GM19035 (cell line): ENCODE measurements around the gene GSK3A.

Experiments used
- ATAC-seq: cut with Tn5 transposase; IDR thresholded peaks from one replicate; pipeline ENCODE4 v1.9.1; 2021; ENCODE audit not compliant: unreplicated experiment

Gene GSK3A

GRCh38 chr19:42229301-42229854 lies 13.0 kb downstream of the GSK3A start:
- ATAC-seq, result no peak

GRCh38 chr19:42228641-42229040 lies 13.8 kb downstream of the GSK3A start:
- ATAC-seq, result no peak

- ATAC-seq, result no peak
Observed at GRCh38 chr19:42226886-42227285, 15.5 kb downstream of the GSK3A start.

GRCh38 chr19:42225718-42226292 lies 16.6 kb downstream of the GSK3A start:
- ATAC-seq, result no peak

GRCh38 chr19:42224940-42225717 lies 17.3 kb downstream of the GSK3A start:
- ATAC-seq, result no peak

GRCh38 chr19:42220751-42221097 lies 21.7 kb downstream of the GSK3A start:
- no peak for ATAC-seq

- peak; percentile 61 for ATAC-seq
Observed at GRCh38 chr19:42219812-42220750, 22.3 kb downstream of the GSK3A start, which contains the start of gene ZNF526. Gene ZNF526, plus strand, starts transcription at chr19:42220312. Its CDS starts 4,092 bp downstream, at chr19:42224404.

- peak; percentile 68 for ATAC-seq
Observed at GRCh38 chr19:42217520-42218437, 24.6 kb downstream of the GSK3A start, which contains the start of gene DEDD2. Gene DEDD2, minus strand, starts transcription at chr19:42217677. Its CDS starts 670 bp downstream, at chr19:42217007.

- ATAC-seq, result peak; percentile 23
Observed at GRCh38 chr19:42216653-42217519, 25.5 kb downstream of the GSK3A start.

- no peak for ATAC-seq
Observed at GRCh38 chr19:42214810-42215485, 27.5 kb downstream of the GSK3A start.

GRCh38 chr19:42212886-42213285 lies 29.5 kb downstream of the GSK3A start:
- ATAC-seq, result no peak

- ATAC-seq, result no peak
Observed at GRCh38 chr19:42208612-42209011, 33.8 kb downstream of the GSK3A start.

- no peak for ATAC-seq
Observed at GRCh38 chr19:42207767-42208271, 34.6 kb downstream of the GSK3A start.

GRCh38 chr19:42206871-42207755 lies 35.3 kb downstream of the GSK3A start:
- no peak for ATAC-seq

- ATAC-seq, result no peak
Observed at GRCh38 chr19:42204664-42205063, 37.7 kb downstream of the GSK3A start.

- no peak for ATAC-seq
Observed at GRCh38 chr19:42203700-42204099, 38.7 kb downstream of the GSK3A start.

- no peak for ATAC-seq
Observed at GRCh38 chr19:42202290-42202880, 40.0 kb downstream of the GSK3A start.
